Stimulated activated CD8-positive, alpha-beta memory T cell treated with anti-CD3 and anti-CD28 coated beads, Interleukin-2, amount 100 ng/mL, for 48 hours (primary cell): ENCODE results near the gene JUND.

Experiments used
- DNase-seq, 2 donors: peaks; one replicate each; pipeline ENCODE4 v3.0.0-alpha.2; 2020; ENCODE audit warnings: low read depth in 2 of 2

JUND gene

GRCh38 chr19:18234194-18234593 is 47.2 kb downstream of the JUND start:
- DNase-seq, result no peak

- DNase-seq, result peak; percentile 27 to 40
Measured at GRCh38 chr19:18233224-18233825, 48.1 kb downstream of the JUND start.

DNA sequence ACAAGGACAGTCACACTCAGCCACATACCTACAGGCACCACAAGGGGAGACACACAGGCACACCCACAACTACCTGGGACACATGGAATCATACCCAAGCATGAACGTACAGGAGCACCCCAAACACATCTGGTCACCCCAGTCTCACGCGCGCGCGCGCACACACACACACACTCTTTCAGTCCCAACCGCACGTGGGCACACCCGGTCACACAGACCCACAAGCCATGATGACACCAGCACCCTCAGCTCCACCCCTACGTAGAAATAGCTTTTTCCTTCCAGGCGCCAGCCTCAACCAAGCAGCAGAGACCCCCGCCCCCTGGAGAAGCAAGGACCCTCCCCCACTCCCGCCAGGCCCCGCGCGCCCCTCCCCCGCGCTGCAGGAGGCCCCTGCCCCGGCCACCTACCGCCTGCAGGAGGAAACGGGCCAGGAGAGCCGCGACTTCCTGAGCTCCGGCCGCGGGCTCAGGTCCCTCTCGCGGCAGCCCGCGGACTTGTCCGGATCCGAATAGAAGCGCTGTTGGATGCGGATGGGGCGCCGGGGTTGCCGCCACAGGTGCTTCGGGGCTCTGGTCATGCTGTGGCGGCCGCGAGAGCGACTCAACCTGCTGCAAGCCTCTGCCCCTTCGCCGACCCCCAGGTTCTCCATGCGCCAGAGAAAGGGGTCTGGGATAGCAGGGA is 48.7 kb downstream of the JUND start:
- DNase-seq, result no peak

DNA sequence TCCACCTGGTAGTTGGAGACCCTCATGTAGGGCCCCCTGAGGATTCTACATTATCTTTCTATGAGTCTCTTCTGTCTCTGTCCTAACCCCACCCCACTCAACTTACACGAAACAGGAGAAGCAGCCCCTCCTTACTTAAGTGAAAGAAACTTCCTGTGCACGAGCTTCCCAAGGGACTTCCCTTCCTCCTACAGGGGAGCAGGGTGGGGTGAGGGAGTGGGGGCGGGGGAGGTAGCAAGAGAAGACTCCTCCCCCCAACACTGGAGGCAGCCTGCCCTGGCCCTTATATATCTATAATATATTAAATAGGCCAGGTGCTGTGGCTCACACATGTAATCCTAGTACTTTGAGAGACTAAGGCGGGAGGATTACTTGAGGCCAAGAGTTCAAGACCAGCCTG is 49.6 kb downstream of the JUND start:
- DNase-seq, result no peak

DNA sequence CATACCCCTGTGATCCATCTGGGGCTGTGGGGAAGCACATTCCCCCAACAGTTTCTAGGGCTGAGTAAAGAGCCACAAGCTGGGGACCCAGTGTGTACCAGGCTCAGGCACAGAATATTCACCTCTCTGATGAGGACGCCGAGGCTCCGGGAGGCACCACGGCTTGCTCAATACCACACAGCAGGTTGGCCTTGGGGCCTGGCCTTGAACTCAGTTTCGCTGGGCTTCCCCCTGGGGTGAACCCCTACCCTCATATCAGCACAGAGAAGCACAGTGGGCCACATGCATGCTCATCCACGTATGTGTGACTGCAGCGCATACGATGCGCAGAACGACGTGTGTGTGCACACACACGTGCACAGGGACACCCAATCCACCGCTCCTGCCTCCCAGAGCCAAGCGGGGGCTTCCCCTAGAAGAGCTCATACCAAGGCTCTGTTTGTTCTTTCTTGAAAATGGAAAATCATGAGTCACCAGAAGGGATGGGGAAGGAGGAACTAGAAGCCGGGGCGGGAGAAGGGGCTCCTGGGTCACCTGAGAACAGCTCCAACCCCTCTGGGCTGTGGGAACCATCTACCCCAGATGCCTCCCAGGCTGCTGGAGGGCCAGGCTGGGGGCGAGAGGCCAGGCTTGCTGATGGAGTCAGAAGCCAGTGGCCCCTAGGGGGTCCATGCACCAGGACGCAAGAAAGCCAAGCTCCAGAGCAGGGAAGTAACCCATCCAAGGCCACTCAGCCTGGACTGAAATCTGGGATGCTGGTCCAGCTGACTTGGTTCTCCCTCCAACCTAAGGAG is 50.3 kb downstream of the JUND start:
- no peak for DNase-seq

GRCh38 chr19:18229915-18230314 is 51.5 kb downstream of the JUND start:
- DNase-seq, result no peak
